ENCODE results near the gene SUSD3.

Gene SUSD3

GRCh38 chr9:93053781-93054331, 4.6 kb upstream of the SUSD3 start:
- no peaks in the 10 kb centered on the region for H3K4me1 ChIP-seq (ENCODE audit: control insufficient read depth, insufficient read depth, low read length, unreplicated experiment)
- H3K36me3 ChIP-seq (ENCODE audit: insufficient read depth, low read length): no peaks in the 10 kb centered on the region
- H2AFZ ChIP-seq (ENCODE audit: low read length, unreplicated experiment): no peak overlapping the region
- no peaks in the 10 kb centered on the region for H3K79me2 ChIP-seq (ENCODE audit: control insufficient read depth, insufficient read depth, low read length, unreplicated experiment)
- no peaks in the 10 kb centered on the region for H3K27me3 ChIP-seq (ENCODE audit: insufficient read depth, low read length)
- no peak overlapping the region for H3K27ac ChIP-seq (ENCODE audit: low read depth, low read length)
- H3K4me3 ChIP-seq (ENCODE audit: low read depth, low read length): no peak overlapping the region

GRCh38 chr9:93054758-93055704, 3.5 kb upstream of the SUSD3 start:
- Histone ChIP-seq H3K27me3 (ENCODE audit: insufficient read depth, low read length) (no peaks in the 10 kb centered on the region), H2AFZ (ENCODE audit: low read length, unreplicated experiment) (no peak overlapping the region), H3K4me3 (ENCODE audit: low read depth, low read length) (no peak overlapping the region), H3K36me3 (ENCODE audit: insufficient read depth, low read length) (no peaks in the 10 kb centered on the region), H3K4me1 (ENCODE audit: control insufficient read depth, insufficient read depth, low read length, unreplicated experiment) (peaks cover 1% of the 10 kb centered on the region), H3K79me2 (ENCODE audit: control insufficient read depth, insufficient read depth, low read length, unreplicated experiment) (no peaks in the 10 kb centered on the region), H3K27ac (ENCODE audit: low read depth, low read length) (no peak overlapping the region)

- Histone ChIP-seq H2AFZ (ENCODE audit: low read length, unreplicated experiment) (no peak overlapping the region), H3K36me3 (ENCODE audit: insufficient read depth, low read length) (no peaks in the 10 kb centered on the region), H3K4me1 (ENCODE audit: control insufficient read depth, insufficient read depth, low read length, unreplicated experiment) (peaks cover 16% of the 10 kb centered on the region), H3K4me3 (ENCODE audit: low read depth, low read length) (no peak overlapping the region), H3K27ac (ENCODE audit: low read depth, low read length) (no peak overlapping the region), H3K79me2 (ENCODE audit: control insufficient read depth, insufficient read depth, low read length, unreplicated experiment) (no peaks in the 10 kb centered on the region), H3K27me3 (ENCODE audit: insufficient read depth, low read length) (no peaks in the 10 kb centered on the region)
Measured at GRCh38 chr9:93057042-93057702, 1.3 kb upstream of the SUSD3 start.

- H3K4me3 ChIP-seq (ENCODE audit: low read depth, low read length): no peak overlapping the region; the same call in 1 of the 2 replicates
- no peaks in the 10 kb centered on the region for H3K27me3 ChIP-seq (ENCODE audit: insufficient read depth, low read length)
- H2AFZ ChIP-seq (ENCODE audit: low read length, unreplicated experiment): no peak overlapping the region
- no peaks in the 10 kb centered on the region for H3K36me3 ChIP-seq (ENCODE audit: insufficient read depth, low read length)
- H3K4me1 ChIP-seq (ENCODE audit: control insufficient read depth, insufficient read depth, low read length, unreplicated experiment): peaks cover 16% of the 10 kb centered on the region
- no peak overlapping the region for H3K27ac ChIP-seq (ENCODE audit: low read depth, low read length)
- no peaks in the 10 kb centered on the region for H3K79me2 ChIP-seq (ENCODE audit: control insufficient read depth, insufficient read depth, low read length, unreplicated experiment)
Measured at GRCh38 chr9:93057703-93058354, 672 bp upstream of the SUSD3 start.

GRCh38 chr9:93059011-93059714, 662 bp downstream of the SUSD3 start:
- Histone ChIP-seq H3K4me1 (ENCODE audit: control insufficient read depth, insufficient read depth, low read length, unreplicated experiment) (peaks cover 16% of the 10 kb centered on the region), H3K36me3 (ENCODE audit: insufficient read depth, low read length) (no peaks in the 10 kb centered on the region), H3K27me3 (ENCODE audit: insufficient read depth, low read length) (no peaks in the 10 kb centered on the region), H3K4me3 (ENCODE audit: low read depth, low read length) (peak overlapping the region; percentile 75), H2AFZ (ENCODE audit: low read length, unreplicated experiment) (peak overlapping the region; percentile 53), H3K79me2 (ENCODE audit: control insufficient read depth, insufficient read depth, low read length, unreplicated experiment) (no peaks in the 10 kb centered on the region), H3K27ac (ENCODE audit: low read depth, low read length) (no peak overlapping the region)

GRCh38 chr9:93059715-93060578, 1.4 kb downstream of the SUSD3 start:
- no peak overlapping the region for H2AFZ ChIP-seq (ENCODE audit: low read length, unreplicated experiment)
- no peaks in the 10 kb centered on the region for H3K27me3 ChIP-seq (ENCODE audit: insufficient read depth, low read length)
- no peak overlapping the region for H3K27ac ChIP-seq (ENCODE audit: low read depth, low read length)
- H3K4me1 ChIP-seq (ENCODE audit: control insufficient read depth, insufficient read depth, low read length, unreplicated experiment): peaks cover 16% of the 10 kb centered on the region
- H3K36me3 ChIP-seq (ENCODE audit: insufficient read depth, low read length): no peaks in the 10 kb centered on the region
- no peak overlapping the region for H3K4me3 ChIP-seq (ENCODE audit: low read depth, low read length)
- no peaks in the 10 kb centered on the region for H3K79me2 ChIP-seq (ENCODE audit: control insufficient read depth, insufficient read depth, low read length, unreplicated experiment)

GRCh38 chr9:93060746-93061259, 2.3 kb downstream of the SUSD3 start:
- H3K27me3 ChIP-seq (ENCODE audit: insufficient read depth, low read length): no peaks in the 10 kb centered on the region
- no peaks in the 10 kb centered on the region for H3K36me3 ChIP-seq (ENCODE audit: insufficient read depth, low read length)
- H3K79me2 ChIP-seq (ENCODE audit: control insufficient read depth, insufficient read depth, low read length, unreplicated experiment): no peaks in the 10 kb centered on the region
- H3K4me3 ChIP-seq (ENCODE audit: low read depth, low read length): no peak overlapping the region
- no peak overlapping the region for H3K27ac ChIP-seq (ENCODE audit: low read depth, low read length)
- H3K4me1 ChIP-seq (ENCODE audit: control insufficient read depth, insufficient read depth, low read length, unreplicated experiment): peaks cover 16% of the 10 kb centered on the region
- H2AFZ ChIP-seq (ENCODE audit: low read length, unreplicated experiment): peak overlapping the region; percentile 20

- Histone ChIP-seq H3K36me3 (ENCODE audit: insufficient read depth, low read length) (no peaks in the 10 kb centered on the region), H3K4me3 (ENCODE audit: low read depth, low read length) (no peak overlapping the region), H3K79me2 (ENCODE audit: control insufficient read depth, insufficient read depth, low read length, unreplicated experiment) (no peaks in the 10 kb centered on the region), H3K4me1 (ENCODE audit: control insufficient read depth, insufficient read depth, low read length, unreplicated experiment) (peaks cover 16% of the 10 kb centered on the region), H3K27ac (ENCODE audit: low read depth, low read length) (no peak overlapping the region), H3K27me3 (ENCODE audit: insufficient read depth, low read length) (no peaks in the 10 kb centered on the region), H2AFZ (ENCODE audit: low read length, unreplicated experiment) (peak overlapping the region; percentile 20)
Measured at GRCh38 chr9:93061260-93061751, 2.8 kb downstream of the SUSD3 start.
